Neural cell (in vitro differentiated cells): ENCODE measurements around the gene LRRFIP2. TPM values are rescaled to one million over a fixed set of nuclear protein-coding genes. Genes with fewer than 3 reads are reported as not detected.

ENCODE experiments used
- H2AFZ ChIP-seq: fragments of 200-600, 300-800 bp; sonication (generic), shearing (Covaris generic); 2 replicates; pipeline ENCODE4 v1.6.0; 2014; ENCODE audit warnings: low read depth, mild to moderate bottlenecking, antibody characterized with exemption, low read length, moderate library complexity
- H3F3A ChIP-seq: fragments of 200-600 bp; shearing (Covaris generic); 2 replicates; pipeline ENCODE4 v1.6.1; 2016; ENCODE audit warnings: mild to moderate bottlenecking, moderate library complexity, mixed read lengths, antibody characterized with exemption, low read length; ENCODE audit not compliant: insufficient read depth, poor library complexity, severe bottlenecking
- H3K27ac ChIP-seq: fragments of 200-600, 300-800 bp; sonication (generic), shearing (Covaris generic); 2 replicates; pipeline ENCODE4 v1.5.1; 2014; ENCODE audit warnings: mild to moderate bottlenecking, low read length, moderate library complexity
- H3K27me3 ChIP-seq: fragments of 300-800, 200-600 bp; sonication (generic), shearing (Covaris generic); 2 replicates; pipeline ENCODE4 v1.6.0; 2014; ENCODE audit warnings: mild to moderate bottlenecking, low read depth, low read length, moderate library complexity; ENCODE audit not compliant: insufficient read depth
- H3K36me3 ChIP-seq: fragments of 300-800, 200-600 bp; sonication (generic), shearing (Covaris generic); 2 replicates; pipeline ENCODE4 v1.5.1; 2014; ENCODE audit warnings: mild to moderate bottlenecking, antibody characterized with exemption, low read length, moderate library complexity; ENCODE audit not compliant: insufficient read depth
- H3K4me2 ChIP-seq: fragments of 300-800, 200-600 bp; sonication (generic), shearing (Covaris generic); 2 replicates; pipeline ENCODE4 v1.6.0; 2014; ENCODE audit warnings: mild to moderate bottlenecking, low read length
- H3K4me3 ChIP-seq: fragments of 300-800, 200-600 bp; sonication (generic), shearing (Covaris generic); 2 replicates; pipeline ENCODE4 v1.5.1; 2014; ENCODE audit warnings: mild to moderate bottlenecking, low read length, moderate library complexity
- H3K79me2 ChIP-seq: fragments of 200-600 bp; shearing (Covaris generic); replicated peaks from 2 replicates; pipeline ENCODE4 v1.6.0; 2014; ENCODE audit warnings: mild to moderate bottlenecking, low read length, moderate library complexity; ENCODE audit not compliant: insufficient read depth
- H3K9ac ChIP-seq: fragments of 300-800, 200-600 bp; sonication (generic), shearing (Covaris generic); 2 replicates; pipeline ENCODE4 v1.6.1; 2016; ENCODE audit warnings: mild to moderate bottlenecking, low read length, mixed read lengths
- H3K9me2 ChIP-seq: fragments of 200-600 bp; shearing (Covaris generic); 2 replicates; pipeline ENCODE4 v1.6.1; 2016; ENCODE audit warnings: mild to moderate bottlenecking, low read length, mixed read lengths; ENCODE audit not compliant: insufficient read depth
- H3K9me3 ChIP-seq: fragments of 200-600, 300-800 bp; sonication (generic), shearing (Covaris generic); 2 replicates; pipeline ENCODE4 v1.6.1; 2016; ENCODE audit warnings: mild to moderate bottlenecking, mixed run types, low read length, moderate library complexity, mixed read lengths
- H4K20me1 ChIP-seq: fragments of 200-600 bp; shearing (Covaris generic); 2 replicates; pipeline ENCODE4 v1.6.1; 2016; ENCODE audit warnings: mild to moderate bottlenecking, mixed run types; ENCODE audit not compliant: insufficient read depth
- CTCF ChIP-seq: fragments of 450-650 bp; IDR thresholded peaks from 2 replicates; pipeline ENCODE4 v1.5.1; 2014; ENCODE audit warnings: antibody characterized with exemption, mild to moderate bottlenecking, moderate library complexity; ENCODE audit not compliant: poor library complexity, severe bottlenecking
- EP300 ChIP-seq: fragments of 450-650 bp; conservative IDR thresholded peaks from 2 replicates; pipeline ENCODE4 v1.6.1; 2014; ENCODE audit warnings: antibody characterized with exemption, mild to moderate bottlenecking, moderate library complexity; ENCODE audit not compliant: poor library complexity, severe bottlenecking
- EZH2 ChIP-seq: fragments of 200-600, 300-800 bp; shearing (Covaris generic), sonication (generic); IDR thresholded peaks from 2 replicates; pipeline ENCODE4 v1.6.1; 2014; ENCODE audit warnings: antibody characterized with exemption, low read length, borderline replicate concordance, mild to moderate bottlenecking; ENCODE audit not compliant: insufficient read depth, poor library complexity, severe bottlenecking
- MXI1 ChIP-seq: fragments of 450-650 bp; conservative IDR thresholded peaks from 2 replicates; pipeline ENCODE4 v1.6.1; 2014; ENCODE audit warnings: antibody characterized with exemption, mild to moderate bottlenecking; ENCODE audit not compliant: poor library complexity, severe bottlenecking
- POLR2AphosphoS5 ChIP-seq: IDR thresholded peaks from 2 replicates; pipeline ENCODE4 v1.6.1; 2012
- RAD21 ChIP-seq: fragments of 450-650 bp; conservative IDR thresholded peaks from 2 replicates; pipeline ENCODE4 v1.6.1; 2014; ENCODE audit warnings: antibody characterized with exemption, mild to moderate bottlenecking, moderate library complexity
- REST ChIP-seq: IDR thresholded peaks from 2 replicates; pipeline ENCODE4 v1.6.1; 2012; ENCODE audit warnings: borderline replicate concordance
- SMC3 ChIP-seq: fragments of 450-650 bp; conservative IDR thresholded peaks from 2 replicates; pipeline ENCODE4 v1.6.1; 2014; ENCODE audit warnings: antibody characterized with exemption, mild to moderate bottlenecking, moderate library complexity; ENCODE audit not compliant: poor library complexity
- TAF1 ChIP-seq: IDR thresholded peaks from 2 replicates; pipeline ENCODE4 v1.6.1; 2012; ENCODE audit warnings: low read depth
- polyA plus RNA-seq: library from polyadenylated mRNA; depleted of rRNA; stranded (reverse); fragments of >200 nt; gene quantifications from 2 replicates; pipeline ENCODE4 v1.2.3, GENCODE V29; 2014

The LRRFIP2 gene
- polyA plus RNA-seq, 1 donor from 2014 or later = 143 TPM

GRCh38 chr3:37074178-37074577 lies 100.2 kb downstream of the LRRFIP2 start:
- Histone ChIP-seq H3K9me2 (no peaks in the 10 kb centered on the region), H3F3A (no peaks in the 10 kb centered on the region), H3K9ac (no peak overlapping the region), H3K4me2 (no peak overlapping the region), H3K9me3 (no peaks in the 10 kb centered on the region), H4K20me1 (no peaks in the 10 kb centered on the region), H3K79me2 (no peaks in the 10 kb centered on the region), H3K36me3 (peaks cover 9% of the 10 kb centered on the region), H3K27ac (no peak overlapping the region), H3K27me3 (no peaks in the 10 kb centered on the region), H3K4me3 (no peak overlapping the region), H2AFZ (no peak overlapping the region)
- no peak for TF ChIP-seq EZH2
- TF ChIP-seq RAD21 = no peak
- TF ChIP-seq TAF1 = no peak
- no peak for TF ChIP-seq SMC3
- no peak for TF ChIP-seq POLR2AphosphoS5
- TF ChIP-seq CTCF = no peak
- no peak for TF ChIP-seq MXI1
- no peak for TF ChIP-seq EP300
- no peak for TF ChIP-seq REST

GRCh38 chr3:37072892-37073291 lies 101.5 kb downstream of the LRRFIP2 start:
- Histone ChIP-seq H2AFZ (no peak overlapping the region), H3K36me3 (peaks cover 8% of the 10 kb centered on the region), H3K4me3 (no peak overlapping the region), H3K79me2 (no peaks in the 10 kb centered on the region), H3K9ac (no peak overlapping the region), H3F3A (no peaks in the 10 kb centered on the region), H3K27me3 (no peaks in the 10 kb centered on the region), H3K4me2 (no peak overlapping the region), H3K9me2 (no peaks in the 10 kb centered on the region), H3K9me3 (no peaks in the 10 kb centered on the region), H3K27ac (no peak overlapping the region), H4K20me1 (no peaks in the 10 kb centered on the region)
- no peak for TF ChIP-seq EP300

- no peak overlapping the region for H3K4me3 ChIP-seq
- H3K9me3 ChIP-seq = no peaks in the 10 kb centered on the region
- H3K9ac ChIP-seq = no peak overlapping the region
- H3K27me3 ChIP-seq = no peaks in the 10 kb centered on the region
- no peaks in the 10 kb centered on the region for H3F3A ChIP-seq
- TF ChIP-seq MXI1 (no peak), RAD21 (no peak), EP300 (no peak), REST (no peak), POLR2AphosphoS5 (no peak), CTCF (no peak), SMC3 (no peak), TAF1 (no peak), EZH2 (no peak)
- peaks cover 8% of the 10 kb centered on the region for H3K36me3 ChIP-seq
- no peak overlapping the region for H2AFZ ChIP-seq
- no peaks in the 10 kb centered on the region for H3K79me2 ChIP-seq
- no peak overlapping the region for H3K4me2 ChIP-seq
- H4K20me1 ChIP-seq = no peaks in the 10 kb centered on the region
- H3K27ac ChIP-seq = no peak overlapping the region
- no peaks in the 10 kb centered on the region for H3K9me2 ChIP-seq
Observed at GRCh38 chr3:37071921-37072320, 102.5 kb downstream of the LRRFIP2 start.
